Vagina (tissue), 2 donors: ENCODE measurements around the gene AOC3. TPM values are rescaled to one million over a fixed set of nuclear protein-coding genes. Genes with fewer than 3 reads are reported as not detected.
"Not testable (repeated sequence)": the region's sequence is repeated elsewhere in the genome, so short reads cannot be mapped to it uniquely, and the experiment has no call there.

Source experiments
- DNase-seq, 2 donors: peaks; one replicate each; pipeline ENCODE4 v3.0.0-alpha.2; 2017; ENCODE audit errors: extremely low spot score in 2 of 2
- H3K27ac ChIP-seq: fragments of 200-600 bp; sonication (generic); one replicate; pipeline ENCODE4 v1.5.1; 2019
- H3K27me3 ChIP-seq: fragments of 200-600 bp; sonication (generic); one replicate; pipeline ENCODE4 v1.5.1; 2019
- H3K36me3 ChIP-seq, 2 donors: fragments of 200-600 bp; sonication (generic); one replicate each; pipeline ENCODE4 v1.5.1; 2017 to 2019
- H3K4me1 ChIP-seq: fragments of 200-600 bp; sonication (generic); one replicate; pipeline ENCODE4 v1.5.1; 2019
- H3K4me3 ChIP-seq, 2 donors: fragments of 200-600 bp; sonication (generic); 1 replicate in 1 of 2; 2 replicates in 1 of 2; pipeline ENCODE4 v1.5.1; 2016 to 2019
- H3K9me3 ChIP-seq: fragments of 200-600 bp; sonication (generic); one replicate; pipeline ENCODE4 v1.5.1; 2019
- CTCF ChIP-seq, 3 experiments: fragments of 450-650 bp in 2 of 3; fragments of 200-600 bp in 1 of 3; sonication (generic) in 1 of 3; IDR thresholded peaks; one replicate each; pipeline ENCODE4 v1.5.1; 2017 to 2019; ENCODE audit warnings: antibody characterized with exemption in 3 of 3, mild to moderate bottlenecking in 2 of 3, moderate library complexity in 2 of 3
- POLR2A ChIP-seq, 2 donors: fragments of 450-650 bp; IDR thresholded peaks; one replicate each; pipeline ENCODE4 v1.6.1; 2017; ENCODE audit warnings: antibody characterized with exemption in 2 of 2, mild to moderate bottlenecking in 2 of 2, moderate library complexity in 2 of 2
- POLR2AphosphoS5 ChIP-seq, 2 donors: sonication (generic); formaldehyde crosslinking; IDR thresholded peaks; one replicate each; pipeline ENCODE4 v1.9.0; 2017; ENCODE audit warnings: antibody characterized with exemption in 2 of 2, mild to moderate bottlenecking in 2 of 2, low read depth in 1 of 2; ENCODE audit not compliant: insufficient read depth in 1 of 2
- intact Hi-C: fragments of 100-400 bp; cut with DNase I; formaldehyde crosslinking; loops from one replicate; pipeline ENCODE4 v1.15.1; 2023
- total RNA-seq: library from RNA; depleted of rRNA; stranded (reverse); fragments of >200 nt; gene quantifications from one replicate; pipeline ENCODE4 v1.2.3, GENCODE V29; 2016

Gene AOC3
- total RNA-seq, 1 donor from 2014 or later, result 31.7 TPM

GRCh38 chr17:42849451-42850181, 1.4 kb upstream of the AOC3 start:
- H3K27ac ChIP-seq, result no peak overlapping the region
- TF ChIP-seq CTCF (IDR thresholded peaks at IDR 0.05), result no peak
- no peak for TF ChIP-seq POLR2AphosphoS5 (IDR thresholded peaks at IDR 0.05; ENCODE audit: insufficient read depth in 1 of 2, low read depth in 1 of 2)
- TF ChIP-seq POLR2A (IDR thresholded peaks at IDR 0.05), result no peak
- H3K9me3 ChIP-seq, result no peaks in the 10 kb centered on the region
- DNase-seq, result no peak
- intact Hi-C loops, result no loop called here
- no peaks in the 10 kb centered on the region for H3K27me3 ChIP-seq
- H3K4me3 ChIP-seq, result no peak overlapping the region
- H3K4me1 ChIP-seq, result peaks cover 16% of the 10 kb centered on the region
- H3K36me3 ChIP-seq, result peaks cover 0 to 11% of the 10 kb centered on the region in 2 donors

- H3K9me3 ChIP-seq, DNase-seq, H3K27me3 ChIP-seq, H3K36me3 ChIP-seq, intact Hi-C loops: not testable (repeated sequence)
- peak overlapping the region; percentile 53 for H3K27ac ChIP-seq
- peaks cover 16% of the 10 kb centered on the region for H3K4me1 ChIP-seq
- H3K4me3 ChIP-seq, result peak overlapping the region; percentile 42 to 44
These were observed 607 bp downstream of the AOC3 start for GRCh38 chr17:42851371-42852240.

- Histone ChIP-seq H3K27me3 (no peaks in the 10 kb centered on the region), H3K27ac (peak overlapping the region; percentile 44), H3K4me3 (peak overlapping the region; percentile 42 to 44), H3K4me1 (peaks cover 16% of the 10 kb centered on the region), H3K9me3 (no peaks in the 10 kb centered on the region), H3K36me3 (no peaks in the 10 kb centered on the region)
- intact Hi-C loops, result no loop called here
- TF ChIP-seq CTCF (IDR thresholded peaks at IDR 0.05), result no peak
- no peak for TF ChIP-seq POLR2A (IDR thresholded peaks at IDR 0.05)
- TF ChIP-seq POLR2AphosphoS5 (IDR thresholded peaks at IDR 0.05; ENCODE audit: insufficient read depth in 1 of 2, low read depth in 1 of 2), result no peak
- no peak for DNase-seq
These were observed 1.4 kb downstream of the AOC3 start for GRCh38 chr17:42852351-42852750.

GRCh38 chr17:42853004-42853403, 2.0 kb downstream of the AOC3 start:
- DNase-seq, result no peak
- Histone ChIP-seq H3K27ac (peak overlapping the region; percentile 44), H3K4me1 (peaks cover 16% of the 10 kb centered on the region), H3K36me3 (no peaks in the 10 kb centered on the region), H3K9me3 (no peaks in the 10 kb centered on the region), H3K4me3 (peak overlapping the region; percentile 42 to 44), H3K27me3 (no peaks in the 10 kb centered on the region)
- TF ChIP-seq CTCF (IDR thresholded peaks at IDR 0.05), result no peak
- intact Hi-C loops, result no loop called here

GRCh38 chr17:42853597-42853967, 2.6 kb downstream of the AOC3 start:
- Histone ChIP-seq H3K4me1 (peaks cover 16% of the 10 kb centered on the region), H3K4me3 (peak overlapping the region; percentile 42 to 44), H3K27ac (peak overlapping the region; percentile 44), H3K36me3 (no peaks in the 10 kb centered on the region), H3K9me3 (no peaks in the 10 kb centered on the region), H3K27me3 (no peaks in the 10 kb centered on the region)
- no peak for DNase-seq
- intact Hi-C loops, result no loop called here
- TF ChIP-seq POLR2AphosphoS5 (IDR thresholded peaks at IDR 0.05; ENCODE audit: insufficient read depth in 1 of 2, low read depth in 1 of 2), result no peak
